ENCODE results near the gene PDE6D. TPM values are rescaled to one million over a fixed set of nuclear protein-coding genes. Genes with fewer than 3 reads are reported as not detected.

PDE6D gene
- total and polyA plus RNA-seq, 2 of the 13 experiments (the other 11 are each of a cell fraction or from before 2014, with no cell fraction given): 14.1 to 23.2 TPM

- TF ChIP-seq ELF1 (CRISPR knock-in tag; IDR thresholded peaks at IDR 0.05) (no peak), DPF2 (CRISPR knock-in tag; IDR thresholded peaks at IDR 0.05; ENCODE audit: borderline replicate concordance, low read depth) (peak; percentile 29; the same call in 1 of the 2 replicates), ELF4 (CRISPR knock-in tag; IDR thresholded peaks at IDR 0.05; ENCODE audit: borderline replicate concordance) (peak; percentile 93), SRSF1 (optimal IDR thresholded peaks at IDR 0.05; ENCODE audit: low read depth, low read length) (no peak), KDM5A (IDR thresholded peaks at IDR 0.05; ENCODE audit: borderline replicate concordance, low read length) (peak; percentile 41), ZNF609 (CRISPR knock-in tag; IDR thresholded peaks at IDR 0.05; ENCODE audit: borderline replicate concordance) (peak; percentile 87), CHD2 (IDR thresholded peaks at IDR 0.05; ENCODE audit: low read depth, low read length) (peak; percentile 76), ZNF17 (CRISPR knock-in tag; IDR thresholded peaks at IDR 0.05) (peak; percentile 98), ZNF143 (CRISPR knock-in tag; IDR thresholded peaks at IDR 0.05) (peak; percentile 83), CREBL2 (CRISPR knock-in tag; IDR thresholded peaks at IDR 0.05; ENCODE audit: borderline replicate concordance) (peak; percentile 100), ZNF660 (CRISPR knock-in tag; IDR thresholded peaks at IDR 0.05; ENCODE audit: borderline replicate concordance, low read depth) (peak; percentile 79; the same call in 1 of the 2 replicates), ZNF639 (CRISPR knock-in tag; conservative IDR thresholded peaks at IDR 0.05) (peak; percentile 94), ETV6 (CRISPR knock-in tag; conservative IDR thresholded peaks at IDR 0.05) (peak; percentile 98), ZSCAN29 (CRISPR knock-in tag; conservative IDR thresholded peaks at IDR 0.05) (peak; percentile 87; the same call in 1 of the 2 replicates), ZNF253 (CRISPR knock-in tag; IDR thresholded peaks at IDR 0.05; ENCODE audit: borderline replicate concordance) (peak; percentile 97), THAP8 (CRISPR knock-in tag; IDR thresholded peaks at IDR 0.05; ENCODE audit: borderline replicate concordance) (peak; percentile 98), DNMT3B (CRISPR knock-in tag; conservative IDR thresholded peaks at IDR 0.05) (0 out of 2 replicates have a peak, but pooled peaks have one; percentile 59), ZNF274 (CRISPR knock-in tag; IDR thresholded peaks at IDR 0.05) (peak; percentile 100), ZNF746 (CRISPR knock-in tag; IDR thresholded peaks at IDR 0.05) (peak; percentile 95), DRAP1 (CRISPR knock-in tag; IDR thresholded peaks at IDR 0.05) (no peak; the same call in 1 of the 2 replicates)
These were observed 70.9 kb downstream of the PDE6D start (continued) for GRCh38 chr2:231709981-231710798.
